Endodermal cell (in vitro differentiated cells): ENCODE data around the gene ATG16L1. TPM values are rescaled to one million over a fixed set of nuclear protein-coding genes. Genes with fewer than 3 reads are reported as not detected.

Experiments used
- DNase-seq: peaks from one replicate; pipeline ENCODE4 v3.0.0-alpha.2; 2017
- H3K27ac ChIP-seq: 2 replicates; pipeline ENCODE4 v1.5.1; 2013; ENCODE audit warnings: mild to moderate bottlenecking, low read depth, low read length, moderate library complexity
- H3K27me3 ChIP-seq: 2 replicates; pipeline ENCODE4 v1.6.1; 2013; ENCODE audit warnings: mild to moderate bottlenecking, low read length, moderate library complexity; ENCODE audit not compliant: insufficient read depth, control insufficient read depth, poor library complexity, severe bottlenecking
- H3K36me3 ChIP-seq: 2 replicates; pipeline ENCODE4 v1.7.0; 2013; ENCODE audit warnings: mild to moderate bottlenecking, low read length, moderate library complexity; ENCODE audit not compliant: control insufficient read depth, insufficient read depth
- H3K4me1 ChIP-seq: one replicate; pipeline ENCODE4 v1.7.0; 2013; ENCODE audit warnings: low read length; ENCODE audit not compliant: control insufficient read depth, insufficient read depth
- H3K4me3 ChIP-seq: 2 replicates; pipeline ENCODE4 v1.5.1; 2013; ENCODE audit warnings: mild to moderate bottlenecking, low read length, moderate library complexity
- H3K9ac ChIP-seq: 2 replicates; pipeline ENCODE4 v1.6.1; 2013; ENCODE audit warnings: mild to moderate bottlenecking, low read length, moderate library complexity; ENCODE audit not compliant: poor library complexity, severe bottlenecking; ENCODE audit errors: extremely low read depth
- H3K9me3 ChIP-seq: 2 replicates; pipeline ENCODE4 v1.6.1; 2013; ENCODE audit warnings: mild to moderate bottlenecking, low read length, moderate library complexity; ENCODE audit not compliant: control insufficient read depth
- H3K27ac Mint-ChIP-seq: 2 replicates; pipeline ENCODE4 v1.8.0; 2020; ENCODE audit warnings: mixed read lengths
- H3K27me3 Mint-ChIP-seq: 2 replicates; pipeline ENCODE4 v1.8.0; 2021; ENCODE audit warnings: mild to moderate bottlenecking, mixed read lengths; ENCODE audit not compliant: insufficient read depth
- H3K36me3 Mint-ChIP-seq: 2 replicates; pipeline ENCODE4 v1.8.0; 2020; ENCODE audit warnings: low read depth, mixed read lengths
- H3K4me1 Mint-ChIP-seq: 2 replicates; pipeline ENCODE4 v1.8.0; 2020; ENCODE audit warnings: mixed read lengths
- H3K4me3 Mint-ChIP-seq: 2 replicates; pipeline ENCODE4 v1.8.0; 2020; ENCODE audit warnings: mild to moderate bottlenecking, moderate library complexity, mixed read lengths
- H3K9me3 Mint-ChIP-seq: 2 replicates; pipeline ENCODE4 v1.8.0; 2020; ENCODE audit warnings: mild to moderate bottlenecking, mixed read lengths
- WGBS, 2 experiments: methylation state at CpG; one replicate each; pipeline versions ENCODE4 v1.1.5 to v1.1.7; 2013; ENCODE audit warnings: missing lambda C conversion rate in 2 of 2, mixed read lengths in 1 of 2; ENCODE audit not compliant: insufficient coverage in 1 of 2, insufficient read length in 1 of 2; 5-methylcytosine and 5-hydroxymethylcytosine counted together
- total RNA-seq, 2 donors: library from RNA; stranded (reverse); fragmentation: NEBNext Ultra II Directional in 1 of 2; extraction: Animal tissue kit (Norgen Biotek cat#: 25700) in 1 of 2; gene quantifications; 2 replicates in 1 of 2; 3 replicates in 1 of 2; pipeline ENCODE4 v1.2.1, GENCODE V29; 2021
- TF ChIP-seq, protein P1 (sequence below): fragments of 200-600 bp; sonication (generic); conservative IDR thresholded peaks from 2 replicates; pipeline ENCODE4 v1.5.0; 2021; ENCODE audit warnings: antibody characterized with exemption, mild to moderate bottlenecking

Gene ATG16L1
- total RNA-seq, 2 donors from 2014 or later = 29.6 to 31.6 TPM

DNA sequence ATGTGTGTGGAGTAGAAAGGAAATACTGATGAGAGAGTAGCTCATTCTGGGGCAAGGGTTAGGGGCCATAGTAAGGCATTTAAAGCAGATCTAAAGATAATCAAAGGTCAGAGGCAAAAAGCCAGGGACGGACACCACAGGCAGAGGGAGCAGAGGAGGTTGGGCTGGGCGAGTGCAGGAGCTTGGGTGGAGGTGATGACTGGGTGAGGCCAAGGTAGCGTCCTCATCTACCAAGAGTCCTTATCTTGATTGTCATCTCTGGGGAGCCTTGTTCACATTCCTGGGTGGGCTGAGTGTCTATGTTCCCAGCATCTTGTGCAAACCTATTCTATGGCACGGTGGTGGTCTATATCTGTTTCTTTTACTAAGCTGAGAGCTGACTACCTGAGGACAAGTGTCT, 30.1 kb downstream of the ATG16L1 start:
- H3K4me3 Mint-ChIP-seq = no peak overlapping the region
- H3K9me3 Mint-ChIP-seq = no peaks in the 10 kb centered on the region
- DNase-seq = no peak
- H3K36me3 ChIP-seq = peaks cover 81% of the 10 kb centered on the region
- H3K36me3 Mint-ChIP-seq = peaks cover 65% of the 10 kb centered on the region
- TF ChIP-seq, protein P1, sequence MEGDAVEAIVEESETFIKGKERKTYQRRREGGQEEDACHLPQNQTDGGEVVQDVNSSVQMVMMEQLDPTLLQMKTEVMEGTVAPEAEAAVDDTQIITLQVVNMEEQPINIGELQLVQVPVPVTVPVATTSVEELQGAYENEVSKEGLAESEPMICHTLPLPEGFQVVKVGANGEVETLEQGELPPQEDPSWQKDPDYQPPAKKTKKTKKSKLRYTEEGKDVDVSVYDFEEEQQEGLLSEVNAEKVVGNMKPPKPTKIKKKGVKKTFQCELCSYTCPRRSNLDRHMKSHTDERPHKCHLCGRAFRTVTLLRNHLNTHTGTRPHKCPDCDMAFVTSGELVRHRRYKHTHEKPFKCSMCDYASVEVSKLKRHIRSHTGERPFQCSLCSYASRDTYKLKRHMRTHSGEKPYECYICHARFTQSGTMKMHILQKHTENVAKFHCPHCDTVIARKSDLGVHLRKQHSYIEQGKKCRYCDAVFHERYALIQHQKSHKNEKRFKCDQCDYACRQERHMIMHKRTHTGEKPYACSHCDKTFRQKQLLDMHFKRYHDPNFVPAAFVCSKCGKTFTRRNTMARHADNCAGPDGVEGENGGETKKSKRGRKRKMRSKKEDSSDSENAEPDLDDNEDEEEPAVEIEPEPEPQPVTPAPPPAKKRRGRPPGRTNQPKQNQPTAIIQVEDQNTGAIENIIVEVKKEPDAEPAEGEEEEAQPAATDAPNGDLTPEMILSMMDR = no peak
- 97 to 100% methylated on average over 2 to 4 of the region's 4 CpGs for WGBS, 2 experiments
- no peaks in the 10 kb centered on the region for H3K27me3 ChIP-seq
- no peaks in the 10 kb centered on the region for H3K27me3 Mint-ChIP-seq
- no peak overlapping the region for H3K27ac ChIP-seq
- H3K4me1 Mint-ChIP-seq = no peaks in the 10 kb centered on the region
- no peaks in the 10 kb centered on the region for H3K4me1 ChIP-seq
- no peak overlapping the region for H3K4me3 ChIP-seq
- no peak overlapping the region for H3K27ac Mint-ChIP-seq
- H3K9ac ChIP-seq = no peak overlapping the region
- no peaks in the 10 kb centered on the region for H3K9me3 ChIP-seq

DNA sequence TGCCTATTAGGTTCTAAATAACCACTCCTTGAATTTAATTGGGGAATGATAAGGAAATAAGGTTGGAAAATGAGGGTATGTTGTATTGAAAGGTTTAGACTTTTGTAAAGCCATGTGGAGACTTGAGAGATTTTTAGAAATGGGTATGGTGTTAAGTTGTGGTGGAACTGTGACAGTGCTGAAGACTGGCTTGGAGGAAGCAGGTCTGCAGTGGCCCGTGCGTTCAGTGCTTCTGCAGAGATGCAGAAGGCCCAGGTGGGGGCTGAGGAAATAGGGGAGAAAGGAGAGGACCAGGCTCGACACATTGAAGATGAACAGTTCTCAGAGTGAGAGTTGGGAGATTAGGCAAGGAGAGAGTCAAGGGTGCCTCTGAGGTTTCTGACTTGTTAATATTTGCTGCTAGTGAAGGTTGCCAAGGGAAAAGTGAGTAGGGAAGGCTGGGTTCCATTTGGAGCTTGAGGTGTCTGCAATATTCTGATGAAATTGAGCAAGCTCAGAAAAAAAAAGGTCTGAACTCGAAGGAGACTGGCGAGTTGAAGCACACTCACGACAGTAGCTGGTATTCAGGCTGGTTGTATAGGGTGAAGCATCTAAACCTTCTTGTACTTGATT, 30.6 kb downstream of the ATG16L1 start:
- Histone ChIP-seq H3K27me3 (no peaks in the 10 kb centered on the region), H3K9ac (no peak overlapping the region), H3K36me3 (peaks cover 83% of the 10 kb centered on the region), H3K9me3 (no peaks in the 10 kb centered on the region), H3K4me3 (no peak overlapping the region), H3K4me1 (no peaks in the 10 kb centered on the region), H3K27ac (no peak overlapping the region)
- Mint-ChIP-seq H3K27ac (no peak overlapping the region), H3K4me1 (no peaks in the 10 kb centered on the region), H3K9me3 (no peaks in the 10 kb centered on the region), H3K27me3 (no peaks in the 10 kb centered on the region), H3K36me3 (peaks cover 70% of the 10 kb centered on the region), H3K4me3 (no peak overlapping the region)
- no peak for DNase-seq
- WGBS, 2 experiments = 96 to 98% methylated on average over 6 of the region's 6 CpGs
- TF ChIP-seq, protein P1 = no peak

DNA sequence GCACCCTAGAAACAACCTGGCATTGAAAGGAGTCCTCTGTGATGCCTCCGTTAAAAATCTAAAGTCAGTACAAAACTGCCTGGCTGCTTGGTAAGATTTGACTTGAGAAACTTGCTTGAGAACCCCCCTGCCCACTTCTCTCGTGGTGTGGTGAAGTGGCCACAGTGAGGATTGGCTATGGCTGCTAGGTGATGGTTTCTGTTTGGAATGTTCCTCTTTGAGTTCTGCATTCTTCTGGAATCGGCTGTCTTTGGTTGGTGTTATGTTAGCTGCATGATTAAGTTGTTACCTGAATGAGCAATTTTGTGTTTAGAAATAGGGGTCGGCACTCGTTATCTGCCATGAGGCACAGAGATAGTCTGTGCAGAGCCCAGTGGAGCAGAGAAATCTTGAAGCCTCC, 34.4 kb downstream of the ATG16L1 start:
- Histone ChIP-seq H3K4me1 (peaks cover 10% of the 10 kb centered on the region), H3K9me3 (no peaks in the 10 kb centered on the region), H3K4me3 (no peak overlapping the region), H3K27ac (no peak overlapping the region), H3K36me3 (peaks cover 63% of the 10 kb centered on the region), H3K27me3 (no peaks in the 10 kb centered on the region), H3K9ac (no peak overlapping the region)
- WGBS, 2 experiments = 93 to 97% methylated on average over 5 of the region's 5 CpGs
- no peak for DNase-seq
- TF ChIP-seq, protein P1 = no peak
- no peaks in the 10 kb centered on the region for H3K9me3 Mint-ChIP-seq
- no peak overlapping the region for H3K27ac Mint-ChIP-seq
- no peaks in the 10 kb centered on the region for H3K27me3 Mint-ChIP-seq
- no peak overlapping the region for H3K4me3 Mint-ChIP-seq
- peaks cover 67% of the 10 kb centered on the region for H3K36me3 Mint-ChIP-seq
- peaks cover 20% of the 10 kb centered on the region for H3K4me1 Mint-ChIP-seq
